ENCODE results near the gene TMPRSS4.

The TMPRSS4 gene

GRCh38 chr11:118138839-118139420 is 62.1 kb downstream of the TMPRSS4 start:
- DNase-seq, result no peak

GRCh38 chr11:118139578-118139977 is 62.7 kb downstream of the TMPRSS4 start:
- no peak for DNase-seq

DNA sequence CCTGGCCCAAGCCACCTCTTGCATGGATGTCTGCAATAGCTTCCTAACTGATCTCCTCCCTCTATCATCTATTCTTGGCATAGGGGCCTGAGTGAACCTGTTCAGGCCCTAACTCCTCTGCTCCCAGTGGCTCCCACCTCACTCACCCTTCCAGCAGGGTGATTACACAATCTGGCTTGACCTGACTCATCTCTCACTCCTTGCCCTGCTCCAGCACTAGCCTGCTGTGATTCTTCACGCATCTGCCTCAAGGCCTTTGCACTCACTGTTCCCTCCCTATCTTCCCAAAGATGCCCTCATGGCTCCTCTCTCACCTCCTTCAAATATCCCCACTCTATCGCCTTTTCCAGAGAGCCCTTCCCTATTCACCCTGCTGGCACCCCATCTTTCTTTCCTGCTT is 65.2 kb downstream of the TMPRSS4 start:
- no peak for DNase-seq

GRCh38 chr11:118142809-118143208 is 65.9 kb downstream of the TMPRSS4 start:
- DNase-seq, result peak; percentile 40

GRCh38 chr11:118143661-118144185 is 66.8 kb downstream of the TMPRSS4 start:
- DNase-seq, result no peak

GRCh38 chr11:118144301-118145268 is 67.7 kb downstream of the TMPRSS4 start:
- DNase-seq, result no peak

DNA sequence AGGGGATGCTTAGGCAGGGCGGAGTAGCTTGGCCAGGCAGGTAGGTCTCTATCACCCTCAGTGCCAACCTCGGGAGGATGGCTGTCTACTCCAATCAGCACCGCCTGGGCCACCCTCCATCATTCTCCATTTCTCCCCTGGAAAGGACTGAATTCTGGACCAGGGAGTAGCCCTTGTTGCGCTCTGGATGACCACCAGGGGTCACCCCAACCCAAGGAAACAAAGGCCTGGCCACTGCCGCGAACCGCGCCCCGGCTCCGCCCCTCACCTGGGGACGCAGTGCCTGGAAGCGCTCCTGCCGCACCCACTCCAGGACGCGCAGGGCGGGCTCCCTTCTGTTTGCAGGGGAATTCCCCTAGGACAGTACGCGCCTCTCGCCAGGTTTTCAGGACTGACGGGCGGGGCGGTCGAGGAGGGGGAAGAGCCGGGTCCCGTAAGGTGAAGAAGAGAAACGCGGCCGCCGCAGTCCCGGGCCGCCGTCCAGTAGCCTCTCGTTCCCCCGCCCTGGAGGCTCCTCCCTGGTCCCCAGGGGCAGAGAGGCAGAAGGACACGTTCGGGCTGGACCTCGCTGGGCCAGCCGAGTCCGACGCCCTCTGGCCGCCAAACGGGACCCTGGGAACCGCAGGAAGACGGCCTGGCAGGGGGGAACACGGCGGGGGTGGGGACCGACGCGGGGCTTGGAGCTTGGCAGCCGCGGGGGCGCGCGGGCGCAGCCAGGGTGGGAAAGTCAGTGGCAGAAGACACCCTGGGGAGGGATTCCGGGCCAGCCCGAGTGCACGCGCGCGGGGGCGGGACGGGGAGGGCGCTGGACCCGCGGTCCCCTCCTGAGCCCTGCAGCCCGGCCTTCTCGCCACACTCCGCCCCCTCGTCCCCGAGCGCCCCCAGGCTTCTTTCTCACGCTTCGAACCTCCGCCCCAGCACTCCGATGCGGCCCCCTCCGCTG is 68.7 kb downstream of the TMPRSS4 start:
- DNase-seq, result peak; percentile 84

- DNase-seq, result no peak
Measured at GRCh38 chr11:118146554-118146953, 69.7 kb downstream of the TMPRSS4 start.

DNA sequence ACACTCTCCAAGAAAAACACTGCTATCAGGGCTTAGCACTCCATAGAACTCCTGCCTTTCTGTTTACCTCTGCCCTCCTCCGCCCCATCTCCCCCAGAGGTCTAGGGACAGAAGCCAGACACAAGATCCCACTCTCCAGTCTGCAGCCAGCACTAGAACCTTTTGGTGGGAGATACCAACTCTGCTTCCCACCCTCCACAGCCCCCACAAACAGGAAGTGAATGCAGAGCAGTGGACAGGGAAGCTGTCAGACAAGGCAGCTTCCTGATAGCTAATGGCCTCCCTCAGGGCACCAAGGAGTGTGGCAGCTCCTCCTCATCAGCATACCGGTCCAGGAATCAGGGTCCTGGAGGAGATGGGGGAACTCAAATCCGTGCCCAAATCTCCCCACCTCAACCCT is 70.6 kb downstream of the TMPRSS4 start:
- DNase-seq, result peak; percentile 26

GRCh38 chr11:118148240-118148639 is 71.4 kb downstream of the TMPRSS4 start:
- DNase-seq, result no peak

- no peak for DNase-seq
Measured at GRCh38 chr11:118148856-118149255, 72.0 kb downstream of the TMPRSS4 start.

DNA sequence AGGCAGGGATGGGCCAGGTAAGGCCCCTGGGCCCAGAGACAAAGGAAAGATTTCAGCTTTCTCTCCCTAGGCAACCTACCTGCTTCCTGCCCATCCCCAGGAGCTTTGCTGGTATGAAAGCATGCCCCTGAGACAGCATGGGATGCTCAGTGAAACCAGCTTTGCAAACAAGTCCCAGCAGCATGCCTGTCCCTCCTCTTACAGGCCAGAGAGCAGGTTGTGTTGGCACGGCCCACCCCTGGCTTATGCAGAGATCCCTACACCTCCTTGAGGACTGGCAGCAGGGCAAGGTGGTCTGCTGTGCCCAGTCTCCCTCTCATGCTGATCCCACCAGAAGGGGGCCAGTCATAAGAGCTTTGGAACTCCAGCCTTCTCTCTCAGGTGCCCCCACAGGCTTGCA is 72.6 kb downstream of the TMPRSS4 start:
- DNase-seq, result no peak

DNA sequence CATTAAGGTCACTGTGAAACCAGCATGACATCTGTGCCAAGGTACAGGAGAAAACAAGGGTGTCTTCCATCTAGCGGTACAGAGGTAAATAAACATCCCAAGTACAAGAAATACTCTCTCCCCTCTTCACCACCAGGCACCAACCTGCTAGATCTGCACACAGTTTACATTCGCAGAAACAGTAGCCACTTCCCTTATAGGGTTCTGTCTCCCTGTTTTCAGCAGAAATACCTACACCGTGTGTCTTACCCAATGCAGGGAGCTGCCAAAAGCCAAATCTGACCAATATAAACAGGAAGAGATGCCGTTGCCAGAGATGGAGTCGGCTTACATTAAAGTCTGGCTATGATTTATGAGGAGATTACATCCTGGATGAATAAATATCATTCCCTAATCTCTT is 74.6 kb downstream of the TMPRSS4 start:
- DNase-seq, result no peak

- DNase-seq, result no peak
Measured at GRCh38 chr11:118152020-118152551, 75.2 kb downstream of the TMPRSS4 start.

- peak; percentile 42 for DNase-seq
Measured at GRCh38 chr11:118152552-118153471, 75.9 kb downstream of the TMPRSS4 start, which contains the start of gene SCN4B. Gene SCN4B (minus strand): TSS chr11:118152823. CDS start chr11:118152673, 150 bp downstream.

DNA sequence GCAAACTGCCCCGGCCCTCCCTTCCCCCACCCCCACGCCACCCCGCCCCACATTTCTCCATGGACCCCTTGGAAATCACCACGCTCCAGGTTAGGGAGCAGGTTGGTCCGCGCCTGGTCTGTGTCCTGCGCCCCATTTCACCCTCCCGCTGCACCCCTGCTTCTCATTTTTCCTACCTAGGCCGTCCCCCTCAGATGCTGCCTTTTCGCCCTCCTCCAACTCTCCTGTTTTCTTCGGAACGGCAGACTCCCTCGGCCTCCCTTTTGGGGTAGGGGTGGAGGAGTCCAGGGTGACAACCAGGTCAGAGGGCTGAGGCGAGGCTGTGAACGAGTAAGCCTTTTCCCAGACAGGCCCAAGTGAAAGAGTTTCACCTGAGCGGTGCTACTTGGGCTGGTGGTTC is 76.6 kb downstream of the TMPRSS4 start:
- no peak for DNase-seq

DNA sequence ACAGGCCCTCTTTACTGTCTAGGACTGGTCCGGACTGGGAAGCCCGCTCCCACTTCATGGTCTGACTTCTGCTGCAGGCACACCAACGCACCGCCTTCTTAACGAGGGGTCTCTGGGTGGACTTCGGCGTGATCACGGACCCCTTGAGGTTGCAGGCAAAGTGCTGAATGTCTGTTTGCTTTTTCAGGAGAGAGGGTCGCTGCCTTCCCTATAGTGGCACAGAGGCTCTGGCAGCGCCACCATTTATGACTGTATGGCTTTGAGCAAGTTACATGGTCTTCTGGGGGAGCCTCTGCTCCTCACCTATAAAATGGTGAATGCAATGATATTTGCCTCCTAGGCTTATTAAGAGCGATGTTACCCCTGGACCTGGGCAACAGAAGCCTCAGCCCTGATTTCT is 77.1 kb downstream of the TMPRSS4 start:
- DNase-seq, result no peak

- DNase-seq, result no peak
Measured at GRCh38 chr11:118154641-118155040, 77.8 kb downstream of the TMPRSS4 start.

GRCh38 chr11:118155776-118156530 is 79.1 kb downstream of the TMPRSS4 start:
- DNase-seq, result no peak

DNA sequence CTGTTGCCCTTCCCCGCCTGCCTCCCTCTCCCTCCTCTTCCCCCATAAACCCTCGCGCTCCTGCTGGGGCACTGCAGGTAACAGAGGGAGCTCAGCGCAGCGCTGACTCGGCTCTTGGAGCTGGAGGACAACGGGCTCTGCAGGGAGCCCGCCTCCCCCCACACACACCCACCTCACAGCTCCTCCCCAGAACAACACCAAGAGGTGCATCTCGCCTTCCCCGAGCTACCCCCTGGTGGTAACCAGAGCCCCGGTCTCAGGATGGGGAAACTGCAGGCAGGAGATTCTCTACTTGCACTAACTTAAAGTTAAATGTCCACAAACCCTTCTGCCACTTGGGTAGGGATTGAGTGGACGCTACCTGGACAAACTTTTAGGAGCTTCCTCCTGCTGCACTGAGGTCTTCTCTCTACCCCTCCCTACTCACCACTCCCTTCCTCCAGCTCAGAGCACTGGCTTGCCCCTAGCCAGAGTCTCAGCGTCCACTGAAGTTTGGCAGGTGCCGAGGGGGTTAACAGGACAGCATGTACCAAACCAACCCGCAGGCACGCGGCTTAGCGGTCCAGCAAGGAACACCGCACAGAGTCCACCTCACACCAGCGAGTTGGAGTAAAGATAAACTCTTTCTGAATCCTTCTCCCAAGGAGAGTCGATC is 79.8 kb downstream of the TMPRSS4 start:
- DNase-seq, result peak; percentile 39

All from hematopoietic multipotent progenitor cell treated with erythropoietin and hydrocortisone succinate and interleukin-3 and kit ligand, for 4 days (in vitro differentiated cells).